SK-N-SH (cell line): Measurements from ENCODE around the gene FRYL.

Experiments
- EP300 ChIP-seq, 2 experiments: IDR thresholded peaks; 2 replicates each; pipeline versions ENCODE4 v1.4.0 to v1.6.1; 2012; ENCODE audit warnings: borderline replicate concordance in 1 of 2, low read depth in 1 of 2, low read length in 1 of 2
- FOXM1 ChIP-seq: IDR thresholded peaks from 2 replicates; pipeline ENCODE4 v1.4.0; 2012; ENCODE audit warnings: low read depth, mild to moderate bottlenecking

GRCh38 chr4:48645225-48645794 lies 134.8 kb downstream of the FRYL start:
- TF ChIP-seq FOXM1 = no peak
- TF ChIP-seq EP300 (IDR thresholded peaks at IDR 0.05; ENCODE audit: borderline replicate concordance in 1 of 2, low read depth in 1 of 2, low read length in 1 of 2) = 0 out of 4 replicates have a peak, but pooled peaks of 1 of the 2 experiments have one; percentile 14
